Subcutaneous abdominal adipose tissue (tissue), 5 donors: ENCODE results near the gene CEACAM1.
"Not testable (repeated sequence)": the region's sequence is repeated elsewhere in the genome, so short reads cannot be mapped to it uniquely, and the experiment has no call there.

Source experiments
- H3K27ac ChIP-seq: one replicate; pipeline ENCODE4 v1.7.0; 2013; ENCODE audit warnings: low read depth, mild to moderate bottlenecking, inconsistent platforms, low read length, moderate library complexity
- H3K27me3 ChIP-seq, 5 donors: one replicate each; pipeline ENCODE4 v1.7.0; 2013; ENCODE audit warnings: low read length in 5 of 5, inconsistent platforms in 1 of 5; ENCODE audit not compliant: control insufficient read depth in 5 of 5, insufficient read depth in 4 of 5
- H3K36me3 ChIP-seq, 5 donors: one replicate each; pipeline ENCODE4 v1.7.0; 2013; ENCODE audit warnings: low read length in 5 of 5; ENCODE audit not compliant: control insufficient read depth in 5 of 5, insufficient read depth in 5 of 5
- H3K4me1 ChIP-seq, 5 donors: one replicate each; pipeline ENCODE4 v1.7.0; 2013; ENCODE audit warnings: low read length in 5 of 5, mild to moderate bottlenecking in 3 of 5, moderate library complexity in 1 of 5; ENCODE audit not compliant: control insufficient read depth in 5 of 5, insufficient read depth in 5 of 5
- H3K4me3 ChIP-seq, 5 donors: one replicate each; pipeline ENCODE4 v1.7.0; 2013; ENCODE audit warnings: low read length in 5 of 5, low read depth in 1 of 5
- H3K9ac ChIP-seq, 5 donors: one replicate each; pipeline ENCODE4 v1.7.0; 2013; ENCODE audit warnings: low read length in 5 of 5, mild to moderate bottlenecking in 4 of 5, moderate library complexity in 3 of 5
- H3K9me3 ChIP-seq, 5 donors: one replicate each; pipeline ENCODE4 v1.7.0; 2013; ENCODE audit warnings: low read length in 5 of 5; ENCODE audit not compliant: control insufficient read depth in 5 of 5
- donor health status: healthy.
- donor health status: healthy.
- donor health status: healthy.
- donor health status: healthy.
- donor health status: healthy.

CEACAM1 gene

DNA sequence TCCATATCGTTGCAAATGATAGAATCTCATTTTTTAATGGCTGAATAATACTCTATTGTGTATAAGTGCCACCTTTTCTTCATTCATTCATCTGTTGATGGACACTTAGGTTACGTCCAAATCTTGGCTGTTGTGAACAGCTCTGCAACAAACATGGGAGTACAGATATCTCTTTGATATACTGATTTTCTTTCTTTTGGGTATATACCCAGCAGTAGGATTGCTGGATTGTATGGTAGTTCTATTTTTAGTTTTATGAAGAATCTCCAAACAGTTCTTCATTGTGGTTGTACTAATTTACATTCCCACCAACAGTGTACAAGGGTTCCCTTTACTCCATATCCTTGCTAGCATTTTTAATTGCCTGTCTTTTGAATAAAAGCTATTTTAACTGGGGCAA is 7.0 kb upstream of the CEACAM1 start:
- not testable (repeated sequence) for H3K9ac ChIP-seq, H3K27me3 ChIP-seq, H3K9me3 ChIP-seq, H3K4me3 ChIP-seq, H3K27ac ChIP-seq, H3K36me3 ChIP-seq
- H3K4me1 ChIP-seq, result peaks cover 0 to 18% (median 16%) of the 10 kb centered on the region in 5 donors

DNA sequence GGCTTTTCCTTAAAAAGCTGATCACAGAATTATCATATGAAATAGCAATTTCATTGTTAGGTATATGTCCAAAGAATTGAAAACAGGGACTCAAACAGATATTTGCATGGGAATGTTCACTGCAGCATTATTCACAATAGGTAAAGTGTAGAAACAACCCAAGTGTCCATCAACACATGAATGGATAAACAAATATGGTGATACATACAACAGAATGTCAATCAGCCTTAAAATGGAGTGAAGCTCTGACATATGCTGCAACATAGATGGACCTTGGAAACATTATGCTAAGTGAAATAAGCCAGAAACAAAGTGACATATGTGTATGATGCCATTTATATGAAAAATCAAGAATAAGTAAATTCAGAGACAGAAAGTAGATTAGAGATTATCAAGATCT is 6.1 kb upstream of the CEACAM1 start:
- Histone ChIP-seq H3K36me3 (peaks cover 3 to 9% (median 6%) of the 10 kb centered on the region in 5 donors), H3K4me3 (no peak overlapping the region), H3K4me1 (peaks cover 0 to 11% (median 8%) of the 10 kb centered on the region in 5 donors), H3K9me3 (no peaks in the 10 kb centered on the region), H3K27ac (no peak overlapping the region), H3K9ac (no peak overlapping the region), H3K27me3 (no peaks in the 10 kb centered on the region)

DNA sequence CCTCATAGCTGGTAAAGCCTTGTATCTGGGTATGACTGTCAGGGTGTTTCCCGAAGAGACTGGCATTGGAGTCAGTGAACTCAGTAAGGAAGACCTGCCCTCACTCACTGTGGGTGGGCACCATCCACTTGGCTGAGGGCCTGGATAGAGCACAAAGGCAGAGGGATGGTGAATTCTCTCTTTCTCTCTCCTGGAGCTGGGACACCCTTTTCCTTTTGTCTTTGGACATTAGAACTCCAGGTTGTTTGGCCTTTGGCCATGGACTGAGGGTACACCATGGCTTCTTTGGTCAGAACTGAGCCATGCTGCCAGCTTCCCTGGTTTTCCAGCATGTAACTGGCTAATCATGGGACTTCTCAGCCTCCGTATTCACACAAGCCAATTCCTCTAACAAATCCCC is 4.6 kb upstream of the CEACAM1 start:
- no peaks in the 10 kb centered on the region for H3K27me3 ChIP-seq
- H3K4me1 ChIP-seq, result peaks cover 2 to 16% (median 14%) of the 10 kb centered on the region in 5 donors
- no peak overlapping the region for H3K4me3 ChIP-seq
- peaks cover 3 to 9% (median 6%) of the 10 kb centered on the region in 5 donors for H3K36me3 ChIP-seq
- no peak overlapping the region for H3K9ac ChIP-seq
- no peaks in the 10 kb centered on the region for H3K9me3 ChIP-seq
- no peak overlapping the region for H3K27ac ChIP-seq

DNA sequence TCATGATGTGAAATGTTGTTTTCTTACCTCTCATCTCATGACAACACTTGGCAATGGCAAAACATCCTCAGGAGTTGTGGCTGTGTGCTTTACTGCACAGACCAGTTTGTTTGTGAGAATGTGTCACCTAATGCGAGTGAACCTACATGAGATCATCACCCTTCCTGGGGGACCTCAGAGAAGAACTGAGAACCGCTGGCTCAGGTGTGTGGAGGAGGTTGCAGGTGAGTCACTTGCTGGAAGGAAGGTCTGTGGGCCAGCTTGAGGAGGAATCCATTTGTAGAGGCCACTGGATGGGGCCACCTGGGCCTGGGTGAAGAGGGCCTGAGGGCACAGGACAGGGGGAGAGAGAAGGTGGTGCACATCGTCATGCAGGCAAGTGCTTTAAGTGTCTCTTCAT is 3.0 kb upstream of the CEACAM1 start:
- H3K27ac ChIP-seq, result no peak overlapping the region
- peaks cover 2 to 32% (median 20%) of the 10 kb centered on the region in 5 donors for H3K4me1 ChIP-seq
- no peaks in the 10 kb centered on the region for H3K27me3 ChIP-seq
- H3K9me3 ChIP-seq, result no peaks in the 10 kb centered on the region
- peaks cover 3 to 9% (median 6%) of the 10 kb centered on the region in 5 donors for H3K36me3 ChIP-seq
- H3K4me3 ChIP-seq, result no peak overlapping the region
- no peak overlapping the region for H3K9ac ChIP-seq

DNA sequence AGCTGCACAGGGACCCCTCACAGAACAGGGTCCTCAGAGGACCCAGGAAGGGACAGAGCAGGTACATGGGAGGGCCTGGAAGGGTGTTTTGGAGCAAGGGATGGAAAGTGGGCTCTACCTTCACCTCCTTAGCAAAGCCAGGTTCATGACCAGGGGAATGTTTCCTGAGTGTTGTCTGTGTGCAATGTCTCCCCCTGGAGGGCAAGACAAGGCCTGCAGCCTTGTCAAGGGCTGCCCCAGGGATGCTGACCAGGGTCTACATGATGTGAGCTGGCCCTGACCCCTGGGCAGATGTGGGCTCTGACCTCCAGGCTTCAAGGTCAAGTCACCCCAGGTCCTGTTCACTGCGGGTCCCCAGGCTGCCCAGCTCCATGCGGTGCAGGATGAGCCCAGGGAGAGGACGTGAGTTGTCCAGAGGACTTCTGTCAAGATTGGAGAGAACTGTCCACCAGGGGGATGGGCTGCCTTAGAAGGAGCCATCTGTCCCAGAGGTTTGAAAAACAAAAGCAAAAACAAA is 1.0 kb upstream of the CEACAM1 start:
- Histone ChIP-seq H3K4me3 (peak overlapping the region in 3 of 5 donors; percentile 38 to 60 (median 50)), H3K4me1 (peaks cover 2 to 43% (median 20%) of the 10 kb centered on the region in 5 donors), H3K36me3 (peaks cover 3 to 9% (median 6%) of the 10 kb centered on the region in 5 donors), H3K9me3 (no peaks in the 10 kb centered on the region), H3K9ac (peak overlapping the region in 3 of 5 donors; percentile 2 to 35 (median 21)), H3K27ac (peak overlapping the region; percentile 75), H3K27me3 (no peaks in the 10 kb centered on the region)

DNA sequence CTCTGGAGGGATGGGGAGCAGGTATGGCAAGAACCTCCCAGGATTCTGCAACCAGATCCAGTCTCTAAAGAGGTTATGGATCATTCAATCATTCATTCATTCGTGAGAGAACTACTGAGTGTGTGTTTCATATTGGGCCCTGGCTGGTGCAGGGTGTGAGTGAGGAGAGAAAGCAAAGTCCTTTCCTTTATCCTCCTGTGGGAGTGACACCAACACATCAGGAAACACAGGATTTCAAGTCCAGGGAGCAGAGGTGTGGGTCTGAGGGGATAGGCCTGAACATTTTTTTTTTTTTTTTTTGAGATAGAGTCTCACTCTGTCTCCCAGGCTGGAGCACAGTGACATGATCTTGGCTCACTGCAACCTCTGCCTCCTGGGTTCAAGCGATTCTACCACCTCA is 3.3 kb downstream of the CEACAM1 start:
- Histone ChIP-seq H3K27ac (no peak overlapping the region), H3K9me3 (no peaks in the 10 kb centered on the region), H3K9ac (no peak overlapping the region), H3K36me3 (peaks cover 0 to 26% (median 7%) of the 10 kb centered on the region in 5 donors), H3K27me3 (no peaks in the 10 kb centered on the region), H3K4me1 (peaks cover 2 to 47% (median 20%) of the 10 kb centered on the region in 5 donors), H3K4me3 (no peak overlapping the region)

DNA sequence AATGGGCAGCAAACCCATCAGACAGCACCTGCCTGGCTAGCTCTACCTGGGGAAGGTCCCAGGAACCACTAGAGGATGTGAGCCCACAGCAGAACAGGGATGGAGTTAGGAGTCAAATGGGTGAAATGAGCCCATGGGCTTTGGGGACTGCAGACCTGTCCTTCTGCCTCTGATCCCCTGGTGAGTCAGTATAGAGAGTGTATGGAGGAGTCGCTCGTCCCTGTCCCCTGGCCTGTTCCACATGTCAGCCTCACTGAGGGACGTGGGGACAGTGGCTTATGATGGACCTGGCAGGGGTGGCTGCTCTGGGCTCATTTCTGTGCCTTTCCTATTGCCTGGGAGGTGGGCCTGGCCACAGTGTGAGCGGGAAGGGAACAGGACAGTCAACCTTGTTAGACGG is 4.0 kb downstream of the CEACAM1 start:
- H3K27ac ChIP-seq, result no peak overlapping the region
- no peaks in the 10 kb centered on the region for H3K9me3 ChIP-seq
- peaks cover 0 to 32% (median 7%) of the 10 kb centered on the region in 5 donors for H3K36me3 ChIP-seq
- no peak overlapping the region for H3K9ac ChIP-seq
- H3K4me1 ChIP-seq, result peaks cover 2 to 45% (median 20%) of the 10 kb centered on the region in 5 donors
- H3K4me3 ChIP-seq, result no peak overlapping the region
- H3K27me3 ChIP-seq, result no peaks in the 10 kb centered on the region

DNA sequence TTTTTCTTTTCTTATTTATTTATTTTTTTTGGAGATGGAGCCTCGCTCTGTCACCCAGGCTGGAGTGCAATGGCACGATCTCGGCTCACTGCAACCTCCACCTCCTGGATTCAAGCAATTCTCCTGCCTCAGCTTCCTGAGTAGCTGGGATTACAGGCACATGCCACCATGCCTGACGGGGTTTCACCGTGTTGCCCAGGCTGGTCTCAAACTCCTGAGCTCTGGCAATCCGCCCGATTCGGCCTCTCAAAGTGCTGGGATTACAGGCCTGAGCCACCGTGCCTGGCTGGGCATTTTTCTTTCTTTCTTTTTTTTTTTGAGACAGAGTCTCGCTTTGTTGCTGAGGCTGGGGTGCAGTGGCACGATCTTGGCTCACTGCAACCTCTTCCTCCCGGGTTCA is 6.0 kb downstream of the CEACAM1 start:
- H3K36me3 ChIP-seq, result peaks cover 0 to 37% (median 12%) of the 10 kb centered on the region in 5 donors
- H3K4me3 ChIP-seq, H3K27me3 ChIP-seq, H3K27ac ChIP-seq, H3K9ac ChIP-seq, H3K9me3 ChIP-seq: not testable (repeated sequence)
- peaks cover 0 to 25% (median under 1%) of the 10 kb centered on the region in 5 donors for H3K4me1 ChIP-seq

DNA sequence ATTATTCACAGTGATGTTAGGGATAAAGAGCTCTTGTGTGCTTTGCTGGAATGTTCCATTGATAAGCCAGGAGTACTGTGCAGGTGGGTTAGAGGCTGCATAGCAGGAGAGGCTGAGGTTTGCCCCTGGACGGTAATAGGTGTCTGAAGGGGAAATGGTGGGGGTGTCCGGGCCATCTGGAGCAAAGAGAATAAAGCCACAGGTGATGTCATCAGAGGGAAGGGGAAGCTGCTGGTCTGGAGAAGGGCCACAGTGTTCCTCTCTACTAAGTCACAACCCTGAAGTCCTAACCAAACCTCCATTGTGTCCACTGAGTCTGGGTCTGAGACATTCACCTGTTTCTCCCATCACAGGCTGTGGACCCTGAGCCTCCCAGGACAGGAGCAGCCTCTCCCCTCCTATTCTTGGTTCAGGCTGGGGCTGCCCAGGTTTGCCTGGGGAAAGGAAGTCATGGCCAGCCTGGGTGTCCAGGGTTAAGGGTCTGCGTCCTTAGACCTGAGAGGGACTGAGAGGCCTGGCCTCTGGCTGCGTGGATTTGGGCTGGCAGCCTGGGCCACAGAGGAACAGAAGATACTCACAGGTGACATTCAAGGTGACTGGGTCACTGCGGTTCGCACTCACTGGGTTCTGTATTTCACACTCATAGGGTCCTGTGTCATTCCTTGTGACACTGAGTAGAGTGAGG is 6.8 kb downstream of the CEACAM1 start:
- Histone ChIP-seq H3K9me3 (no peaks in the 10 kb centered on the region), H3K4me1 (peaks cover 0 to 18% (median 0%) of the 10 kb centered on the region in 5 donors), H3K27ac (no peak overlapping the region), H3K36me3 (peaks cover 0 to 37% (median 12%) of the 10 kb centered on the region in 5 donors), H3K4me3 (no peak overlapping the region), H3K27me3 (no peaks in the 10 kb centered on the region), H3K9ac (no peak overlapping the region)

DNA sequence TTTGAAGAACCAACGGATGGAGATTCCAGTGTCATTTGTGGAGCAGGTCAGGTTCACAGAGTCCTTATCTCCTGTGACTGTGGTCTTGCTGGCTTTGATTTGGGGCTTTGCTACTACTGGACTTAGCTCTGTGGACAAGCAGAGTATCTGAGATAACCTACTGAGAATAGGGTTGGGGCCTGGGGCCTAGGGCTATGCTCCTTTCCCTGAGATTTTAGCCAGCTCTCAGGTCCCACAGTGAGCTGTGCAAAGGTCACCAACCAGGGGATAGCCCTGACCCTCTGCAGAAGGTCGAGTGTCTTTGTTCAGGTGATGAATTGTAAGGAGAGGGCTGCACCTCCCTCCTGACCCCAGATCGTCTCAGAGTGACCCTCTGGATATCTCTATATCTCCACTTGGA is 9.2 kb downstream of the CEACAM1 start:
- no peaks in the 10 kb centered on the region for H3K9me3 ChIP-seq
- no peak overlapping the region for H3K9ac ChIP-seq
- H3K27me3 ChIP-seq, result no peaks in the 10 kb centered on the region
- peaks cover 0 to 37% (median 12%) of the 10 kb centered on the region in 5 donors for H3K36me3 ChIP-seq
- peaks cover 0 to 7% (median 0%) of the 10 kb centered on the region in 5 donors for H3K4me1 ChIP-seq
- H3K4me3 ChIP-seq, result no peak overlapping the region
- H3K27ac ChIP-seq, result no peak overlapping the region
